Stomach (tissue), 4 donors: ENCODE results near the gene MAPK4.

ENCODE experiments used
- EP300 ChIP-seq: sonication (generic); formaldehyde crosslinking; IDR thresholded peaks from one replicate; pipeline ENCODE4 v1.6.1; 2017; ENCODE audit warnings: antibody characterized with exemption
- POLR2A ChIP-seq, 4 donors: fragments of 450-650 bp; IDR thresholded peaks; one replicate each; pipeline ENCODE4 v1.6.1; 2016; ENCODE audit warnings: antibody characterized with exemption in 4 of 4, control low read depth in 2 of 4, mild to moderate bottlenecking in 1 of 4, moderate library complexity in 1 of 4
- POLR2AphosphoS5 ChIP-seq, 3 donors: sonication (generic); formaldehyde crosslinking; IDR thresholded peaks; one replicate each; pipeline ENCODE4 v1.6.1; 2016; ENCODE audit warnings: antibody characterized with exemption in 3 of 3
- TF ChIP-seq, protein P1 (sequence below), 7 experiments: fragments of 450-650 bp in 4 of 7; fragments of 200-600 bp in 3 of 7; sonication (generic) in 3 of 7; IDR thresholded peaks; one replicate each; pipeline ENCODE4 v1.5.1; 2016 to 2019; ENCODE audit warnings: antibody characterized with exemption in 7 of 7, control low read depth in 2 of 7, mild to moderate bottlenecking in 1 of 7

DNA sequence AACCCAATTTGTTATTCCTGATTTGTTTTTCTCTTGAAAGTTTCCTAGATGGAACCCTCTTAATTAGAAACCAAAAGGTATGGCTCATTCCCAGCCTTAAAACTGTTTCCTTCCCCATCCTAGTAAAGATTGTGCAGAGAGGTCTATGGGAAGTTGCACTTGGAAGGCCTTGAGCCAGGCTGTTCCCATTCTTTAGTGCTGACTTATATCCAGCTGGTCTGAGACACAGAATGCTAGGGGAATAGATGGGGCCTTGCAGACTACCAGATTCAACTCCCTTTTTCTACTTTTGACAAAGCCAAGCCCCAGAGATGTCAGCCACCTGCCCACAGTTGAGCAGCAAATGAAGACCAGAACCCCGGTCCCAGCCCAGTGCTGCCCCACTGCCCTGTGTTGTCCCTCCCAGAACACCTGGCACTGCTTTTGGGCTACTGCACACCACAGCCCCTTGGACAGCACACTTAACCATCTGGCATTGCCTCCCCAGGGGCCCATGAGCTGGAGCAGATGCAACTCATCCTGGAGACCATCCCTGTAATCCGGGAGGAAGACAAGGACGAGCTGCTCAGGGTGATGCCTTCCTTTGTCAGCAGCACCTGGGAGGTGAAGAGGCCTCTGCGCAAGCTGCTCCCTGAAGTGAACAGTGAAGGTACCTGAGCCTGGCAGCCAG is 161.7 kb downstream of the MAPK4 start:
- TF ChIP-seq EP300 = no peak
- TF ChIP-seq, protein P1, sequence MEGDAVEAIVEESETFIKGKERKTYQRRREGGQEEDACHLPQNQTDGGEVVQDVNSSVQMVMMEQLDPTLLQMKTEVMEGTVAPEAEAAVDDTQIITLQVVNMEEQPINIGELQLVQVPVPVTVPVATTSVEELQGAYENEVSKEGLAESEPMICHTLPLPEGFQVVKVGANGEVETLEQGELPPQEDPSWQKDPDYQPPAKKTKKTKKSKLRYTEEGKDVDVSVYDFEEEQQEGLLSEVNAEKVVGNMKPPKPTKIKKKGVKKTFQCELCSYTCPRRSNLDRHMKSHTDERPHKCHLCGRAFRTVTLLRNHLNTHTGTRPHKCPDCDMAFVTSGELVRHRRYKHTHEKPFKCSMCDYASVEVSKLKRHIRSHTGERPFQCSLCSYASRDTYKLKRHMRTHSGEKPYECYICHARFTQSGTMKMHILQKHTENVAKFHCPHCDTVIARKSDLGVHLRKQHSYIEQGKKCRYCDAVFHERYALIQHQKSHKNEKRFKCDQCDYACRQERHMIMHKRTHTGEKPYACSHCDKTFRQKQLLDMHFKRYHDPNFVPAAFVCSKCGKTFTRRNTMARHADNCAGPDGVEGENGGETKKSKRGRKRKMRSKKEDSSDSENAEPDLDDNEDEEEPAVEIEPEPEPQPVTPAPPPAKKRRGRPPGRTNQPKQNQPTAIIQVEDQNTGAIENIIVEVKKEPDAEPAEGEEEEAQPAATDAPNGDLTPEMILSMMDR (IDR thresholded peaks at IDR 0.05) = no peak
- TF ChIP-seq POLR2A (IDR thresholded peaks at IDR 0.05) = no peak
- TF ChIP-seq POLR2AphosphoS5 (IDR thresholded peaks at IDR 0.05) = no peak
